ENCODE measurements around the gene RNF145.
A peak's percentile ranks its signal among the peaks of the same experiment; 100 is the strongest.
"Not testable (repeated sequence)": the region's sequence is repeated elsewhere in the genome, so short reads cannot be mapped to it uniquely, and the experiment has no call there.

Gene RNF145

GRCh38 chr5:159209438-159210209 is at the start of gene RNF145:
TSS of gene RNF145 (minus strand) at chr5:159209553. CDS start at chr5:159203617, 5,936 bp downstream.
- intact Hi-C loops (cut with DNase I) = loop anchor here (2.0 kb wide), 1 partner anchor 53 kb away; the partner anchor contains the start of gene UBLCP1
- DNase-seq = peak; percentile 68 to 94 (median 84)

DNA sequence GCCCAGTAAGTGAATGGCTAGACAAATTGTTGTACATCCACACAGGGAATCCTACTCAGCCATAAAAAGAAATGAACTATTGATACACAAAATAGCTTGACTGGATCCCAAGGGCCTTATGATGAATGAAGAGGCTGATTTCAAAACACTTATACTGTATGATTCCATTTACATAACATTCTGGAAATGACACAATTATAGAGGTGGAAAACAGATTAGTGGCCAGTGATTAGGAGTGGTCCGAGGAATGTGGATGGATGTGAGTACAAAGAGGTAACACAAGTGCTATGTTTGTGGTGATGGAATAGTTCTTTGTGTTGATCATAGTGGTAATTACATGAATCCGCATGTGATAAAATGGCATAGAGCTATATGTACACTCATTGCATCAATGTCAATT is 49.0 kb upstream of the RNF145 start:
- no peak for DNase-seq
- intact Hi-C loops (cut with DNase I) = no loop called here

- intact Hi-C loops (cut with DNase I) = no loop called here
- no peak for DNase-seq
Measured at GRCh38 chr5:159257629-159258283, 48.4 kb upstream of the RNF145 start.

- no peak for DNase-seq
- intact Hi-C loops (cut with DNase I) = no loop called here
Measured at GRCh38 chr5:159257007-159257406, 47.7 kb upstream of the RNF145 start.

DNA sequence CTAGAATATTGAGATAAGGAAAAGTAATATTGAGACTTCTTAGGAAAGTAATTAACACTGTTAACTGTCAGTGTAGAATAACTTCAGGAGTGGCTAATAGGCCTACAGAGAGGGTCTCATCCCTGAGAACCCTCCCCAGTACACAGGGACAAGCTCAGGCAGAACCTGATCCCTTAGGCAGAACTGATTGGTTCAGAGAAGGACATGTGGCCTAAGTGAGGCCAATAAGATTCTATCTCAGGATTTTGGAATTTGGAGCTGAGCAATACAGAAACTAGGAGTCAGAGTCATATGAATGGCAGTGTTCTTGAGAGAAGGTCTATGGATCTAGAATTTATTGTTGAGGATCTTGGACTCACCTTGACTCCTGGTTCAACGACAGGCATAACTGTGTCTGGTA is 42.8 kb upstream of the RNF145 start:
- intact Hi-C loops (cut with DNase I) = no loop called here

GRCh38 chr5:159249158-159249557 is 39.8 kb upstream of the RNF145 start:
- intact Hi-C loops (cut with DNase I) = no loop called here
- DNase-seq = no peak

More for the DNA sequence above, 42.8 kb upstream of the RNF145 start:
- no peak for DNase-seq

- intact Hi-C loops (cut with DNase I) = no loop called here
- no peak for DNase-seq
Measured at GRCh38 chr5:159244890-159245289, 35.5 kb upstream of the RNF145 start.

DNA sequence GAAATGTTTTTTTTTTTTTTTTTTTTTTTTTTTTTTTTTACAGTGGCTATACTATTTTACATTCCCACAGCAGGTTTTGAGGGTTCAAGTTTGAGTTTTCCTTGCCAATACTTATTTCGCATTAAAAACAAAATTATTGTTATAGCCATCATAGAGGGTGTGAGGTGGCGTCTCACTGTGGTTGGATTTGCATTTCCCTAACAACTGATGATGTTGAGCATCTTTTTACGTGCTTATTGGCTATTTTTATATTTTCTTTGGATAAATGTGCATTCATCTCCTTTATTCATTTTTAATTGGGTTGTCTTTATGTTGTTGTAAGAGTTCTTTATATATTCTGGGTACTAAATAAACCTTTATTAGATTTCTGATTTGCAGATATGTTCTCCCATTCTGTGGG is 34.8 kb upstream of the RNF145 start:
- no peak for DNase-seq
- intact Hi-C loops (cut with DNase I) = no loop called here

- intact Hi-C loops (cut with DNase I) = no loop called here
- no peak for DNase-seq
Measured at GRCh38 chr5:159243385-159243784, 34.0 kb upstream of the RNF145 start.

GRCh38 chr5:159242656-159243055 is 33.3 kb upstream of the RNF145 start:
- DNase-seq = no peak
- intact Hi-C loops (cut with DNase I) = no loop called here

- intact Hi-C loops (cut with DNase I) = no loop called here
- no peak for DNase-seq
Measured at GRCh38 chr5:159241946-159242552, 32.7 kb upstream of the RNF145 start.

DNA sequence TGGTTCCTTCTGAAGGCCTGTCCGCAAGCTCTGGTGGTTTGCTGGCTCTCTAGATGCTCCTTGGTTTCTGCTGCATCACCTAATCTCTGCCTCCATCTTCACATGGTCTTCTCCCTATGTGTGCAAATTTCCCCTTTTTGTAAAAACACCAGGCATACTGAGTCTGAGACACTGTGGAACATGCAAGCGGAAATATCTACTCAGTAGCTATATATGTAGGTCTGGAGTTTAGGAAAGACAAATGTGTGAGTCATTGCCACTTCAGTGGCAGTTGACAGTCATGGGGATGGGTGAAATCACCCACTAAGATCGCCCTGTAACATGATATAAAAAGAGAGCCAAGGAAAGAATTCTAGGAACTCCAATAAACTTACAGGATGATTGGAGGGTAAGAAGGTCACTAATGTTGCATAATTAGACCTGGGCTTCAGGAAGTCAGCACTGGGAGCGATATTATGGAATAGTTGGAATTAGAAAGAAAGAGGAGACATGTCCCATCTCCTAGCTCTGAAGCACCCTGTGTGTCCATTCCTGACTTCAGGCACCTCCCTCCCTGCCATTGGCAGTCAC is 31.0 kb upstream of the RNF145 start:
- DNase-seq = no peak
- intact Hi-C loops (cut with DNase I) = no loop called here

DNA sequence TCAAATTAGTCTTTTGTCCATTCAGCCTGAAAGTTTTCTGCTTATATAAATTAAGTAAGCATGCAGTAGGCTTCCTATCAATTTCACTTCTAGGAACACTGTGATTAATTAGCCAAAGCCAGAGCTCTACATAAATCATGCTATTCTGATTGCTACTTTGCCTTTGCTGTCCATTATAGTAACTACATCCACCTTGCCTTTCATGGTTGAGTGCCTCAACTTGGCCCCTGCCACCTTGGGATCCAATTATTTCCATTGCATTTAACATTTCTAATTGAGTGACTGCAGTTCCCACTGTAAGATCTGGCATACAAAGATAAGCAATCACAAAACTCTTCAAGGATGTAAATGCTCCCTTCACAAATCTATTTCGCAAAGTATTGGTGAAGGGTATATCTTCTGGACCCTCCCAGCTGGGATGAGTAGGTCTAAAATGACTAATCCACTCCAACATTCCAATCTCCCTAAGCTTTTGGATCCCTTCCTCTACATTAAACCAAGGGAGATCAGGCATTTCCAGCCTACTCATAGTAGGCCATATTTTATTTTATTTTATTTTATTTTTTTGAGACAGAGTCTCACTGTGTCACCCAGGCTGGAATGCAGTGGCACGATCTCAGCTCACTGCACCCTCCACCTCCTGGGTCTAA is 26.6 kb upstream of the RNF145 start:
- DNase-seq; intact Hi-C loops (cut with DNase I): not testable (repeated sequence)

- intact Hi-C loops (cut with DNase I) = no loop called here
- no peak for DNase-seq
Measured at GRCh38 chr5:159231167-159231566, 21.8 kb upstream of the RNF145 start.

- no peak for DNase-seq
- intact Hi-C loops (cut with DNase I) = no loop called here
Measured at GRCh38 chr5:159230657-159231056, 21.3 kb upstream of the RNF145 start.

DNA sequence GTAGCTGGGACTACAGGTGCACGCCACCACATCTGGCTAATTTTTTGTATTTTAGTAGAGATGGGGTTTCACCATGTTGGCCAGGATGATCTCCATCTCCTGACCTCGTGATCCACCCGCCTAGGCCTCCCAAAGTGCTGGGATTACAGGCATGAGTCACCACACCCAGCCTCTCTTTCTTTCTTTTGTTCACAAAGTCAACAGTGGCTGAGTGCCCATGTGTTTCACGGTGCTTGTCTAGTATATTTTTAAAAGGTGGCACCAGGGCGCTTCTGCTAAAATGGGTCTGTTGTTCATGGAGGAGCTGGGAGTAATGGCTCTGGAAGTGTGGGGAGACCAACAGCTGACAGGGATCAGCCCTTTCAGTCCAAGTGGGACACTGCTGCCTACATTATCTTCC is 18.7 kb upstream of the RNF145 start:
- DNase-seq; intact Hi-C loops (cut with DNase I): not testable (repeated sequence)

DNA sequence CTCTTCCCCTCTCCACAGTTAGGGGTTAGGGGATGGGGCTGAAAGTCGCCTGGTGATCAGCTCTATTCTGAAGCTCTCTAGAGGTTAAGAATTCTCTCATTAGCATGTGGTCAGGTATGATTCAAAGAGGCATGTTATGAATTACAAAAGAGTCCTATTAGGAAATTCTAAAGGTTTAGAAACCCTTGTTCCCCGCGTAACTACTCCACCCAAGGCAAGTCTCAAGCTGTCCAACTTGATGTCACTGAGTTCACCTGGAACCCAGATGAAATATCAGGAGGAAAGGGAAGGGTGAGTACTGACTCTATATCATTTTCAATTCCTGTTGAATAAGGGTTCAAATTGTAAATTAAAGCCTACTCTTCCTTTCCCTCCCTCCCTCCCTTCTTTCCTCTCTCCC is 18.1 kb upstream of the RNF145 start:
- intact Hi-C loops (cut with DNase I) = no loop called here
- no peak for DNase-seq

DNA sequence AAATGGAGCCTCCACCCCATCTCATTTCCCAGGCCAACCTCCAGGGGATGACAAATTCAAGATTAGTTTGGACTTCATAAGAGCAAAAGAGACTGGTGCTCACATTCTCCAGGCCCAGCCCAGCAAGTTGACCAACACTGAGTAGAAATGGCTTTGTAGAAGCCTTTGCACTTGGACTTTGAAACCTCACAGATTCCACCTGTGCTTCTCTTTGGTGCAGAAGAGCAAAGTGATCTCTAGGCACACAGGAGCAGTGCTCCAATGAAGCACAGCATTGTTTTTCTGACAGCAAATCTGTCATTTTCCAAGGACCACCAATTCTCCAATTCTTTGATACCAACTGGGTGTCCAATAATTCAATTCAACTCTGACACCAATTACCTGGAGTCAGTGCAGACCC is 17.1 kb upstream of the RNF145 start:
- no peak for DNase-seq
- intact Hi-C loops (cut with DNase I) = no loop called here

DNA sequence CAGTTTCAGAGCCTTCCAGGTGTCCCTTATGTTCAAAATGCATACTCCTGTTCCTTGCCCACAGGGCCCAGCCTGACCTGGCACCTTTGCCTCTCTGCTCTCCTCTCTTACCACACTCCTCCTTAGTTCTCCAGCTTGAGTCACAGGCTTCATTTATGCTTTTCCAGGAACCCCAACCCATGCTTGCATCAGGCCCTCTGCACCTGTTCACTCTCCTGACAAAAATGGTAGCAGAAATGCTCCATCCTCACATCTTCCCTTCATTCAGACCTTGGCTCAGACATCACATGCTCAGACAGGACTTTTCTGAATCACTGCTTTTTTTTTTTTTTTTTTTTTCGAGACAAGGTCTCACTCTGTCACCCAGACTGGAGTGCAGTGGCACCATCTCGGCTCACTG is 15.1 kb upstream of the RNF145 start:
- intact Hi-C loops (cut with DNase I) = no loop called here
- DNase-seq = no peak

DNA sequence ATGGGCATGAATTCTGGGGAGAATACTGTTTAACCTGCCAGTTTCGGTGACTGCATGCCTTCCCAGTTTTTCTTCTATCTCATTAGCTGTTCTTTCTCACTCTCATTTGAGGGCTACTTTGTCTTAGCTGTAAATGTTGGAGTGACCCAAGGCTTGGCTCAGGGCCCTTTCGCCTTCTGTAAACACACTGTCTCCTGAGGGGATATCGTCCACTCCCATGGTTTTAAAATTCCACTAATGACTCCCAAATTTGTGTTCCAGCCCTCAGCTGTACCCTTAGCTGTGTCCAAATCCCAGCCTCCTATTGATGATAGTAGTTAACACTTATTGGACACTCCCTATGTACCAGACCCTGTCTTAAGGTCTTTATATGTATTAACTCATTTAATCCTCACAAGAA is 14.1 kb upstream of the RNF145 start:
- no peak for DNase-seq

More for the DNA sequence above, 14.1 kb upstream of the RNF145 start:
- intact Hi-C loops (cut with DNase I) = no loop called here

Measured in head of caudate nucleus (tissue), 42 donors.